Activated CD4-positive, alpha-beta memory T cell treated with anti-CD3 and anti-CD28 coated beads, Interleukin-2, amount 10 ng/mL, durations not matched to agents 7 days and 5 days (primary cell): ENCODE results near the gene SLC2A13. TPM values are rescaled to one million over a fixed set of nuclear protein-coding genes. Genes with fewer than 3 reads are reported as not detected.
"Not testable (repeated sequence)": the region's sequence is repeated elsewhere in the genome, so short reads cannot be mapped to it uniquely, and the experiment has no call there.

Source experiments
- CTCF ChIA-PET: fragments of 350-600 bp; sonication (Branson Sonifier 250); formaldehyde crosslinking; loops from one replicate; lab custom pipeline; 2021; ENCODE audit warnings: antibody characterized with exemption, inconsistent platforms; lab: Charles Lee
- POLR2A ChIA-PET: fragments of 350-600 bp; sonication (Branson Sonifier 250); formaldehyde crosslinking; loops from one replicate; lab custom pipeline; 2021; ENCODE audit warnings: antibody characterized with exemption; lab: Charles Lee
- DNase-seq: peaks from one replicate; pipeline ENCODE4 v3.0.0-alpha.2; 2020
- H3K27ac Mint-ChIP-seq: one replicate; pipeline ENCODE4 v1.8.0; 2021; ENCODE audit warnings: mild to moderate bottlenecking, mixed read lengths
- H3K27me3 Mint-ChIP-seq: one replicate; pipeline ENCODE4 v1.8.0; 2021; ENCODE audit warnings: mixed read lengths
- H3K36me3 Mint-ChIP-seq: one replicate; pipeline ENCODE4 v1.8.0; 2021; ENCODE audit warnings: low read depth, mixed read lengths
- H3K4me1 Mint-ChIP-seq: one replicate; pipeline ENCODE4 v1.8.0; 2021; ENCODE audit warnings: mixed read lengths
- H3K4me3 Mint-ChIP-seq: one replicate; pipeline ENCODE4 v1.8.0; 2021; ENCODE audit warnings: mild to moderate bottlenecking, mixed read lengths
- H3K9me3 Mint-ChIP-seq: one replicate; pipeline ENCODE4 v1.8.0; 2021; ENCODE audit warnings: mixed read lengths
- total RNA-seq, 2 experiments: library from RNA; stranded (reverse); gene quantifications; one replicate each; pipeline ENCODE4 v1.2.3, GENCODE V29; 2021

SLC2A13 gene
- total RNA-seq, 2 experiments from 2014 or later: 3.2 to 3.4 TPM

DNA sequence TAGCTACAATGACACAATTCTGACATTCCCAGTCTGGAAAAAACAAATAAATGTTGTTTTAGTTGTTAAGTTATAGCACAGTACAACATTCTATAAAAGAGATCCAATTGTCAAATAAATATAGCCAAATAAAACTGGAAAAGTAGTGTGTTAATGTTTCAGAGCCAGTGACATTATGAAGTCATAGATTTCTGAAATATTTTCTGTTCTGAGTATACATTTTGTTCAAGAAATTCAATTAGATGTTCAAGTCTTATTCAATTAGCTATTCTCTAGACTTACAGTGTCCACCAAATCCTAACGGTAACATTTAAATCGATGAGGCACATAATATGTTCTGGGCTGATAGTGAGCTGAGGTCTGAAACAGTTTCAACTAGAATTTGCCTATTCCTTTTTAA is 290.1 kb downstream of the SLC2A13 start:
- ChIA-PET CTCF (interaction anchor here (0.5 kb wide), 1 partner anchor 17 kb away, joined by 3 read pairs; no protein-coding TSS in a partner anchor), POLR2A (no interaction called here)
- Mint-ChIP-seq H3K9me3 (no peaks in the 10 kb centered on the region), H3K27ac (no peak overlapping the region), H3K27me3 (no peaks in the 10 kb centered on the region), H3K36me3 (no peaks in the 10 kb centered on the region), H3K4me3 (no peak overlapping the region), H3K4me1 (no peaks in the 10 kb centered on the region)
- DNase-seq: no peak

- H3K27me3 Mint-ChIP-seq: no peaks in the 10 kb centered on the region
- H3K4me3 Mint-ChIP-seq: no peak overlapping the region
- H3K9me3 Mint-ChIP-seq: no peaks in the 10 kb centered on the region
- no peak overlapping the region for H3K27ac Mint-ChIP-seq
- H3K4me1 Mint-ChIP-seq: no peaks in the 10 kb centered on the region
- ChIA-PET POLR2A (no interaction called here), CTCF (no interaction called here)
- no peaks in the 10 kb centered on the region for H3K36me3 Mint-ChIP-seq
- no peak for DNase-seq
Measured at GRCh38 chr12:39814626-39815025, 291.3 kb downstream of the SLC2A13 start.

DNA sequence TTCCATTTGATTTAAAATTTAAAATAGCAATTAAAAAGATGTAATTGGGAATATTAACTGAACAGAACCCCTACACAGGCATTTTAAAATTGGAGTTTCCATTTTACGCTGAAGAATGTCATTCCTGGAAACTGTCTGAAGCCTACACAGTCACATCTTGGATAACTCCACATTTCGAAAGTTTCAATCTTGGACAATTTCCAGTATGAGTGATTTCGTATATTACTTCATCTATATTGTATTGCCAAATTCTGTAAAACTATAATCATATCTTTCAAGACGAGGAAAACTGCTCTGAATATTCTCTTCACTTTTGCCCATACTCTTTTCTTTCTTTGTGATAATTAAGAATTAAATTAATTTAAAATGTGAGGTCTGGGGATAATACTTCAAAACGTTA is 292.1 kb downstream of the SLC2A13 start:
- ChIA-PET POLR2A (no interaction called here), CTCF (no interaction called here)
- Mint-ChIP-seq H3K36me3 (no peaks in the 10 kb centered on the region), H3K27me3 (no peaks in the 10 kb centered on the region), H3K9me3 (no peaks in the 10 kb centered on the region), H3K4me3 (no peak overlapping the region), H3K4me1 (no peaks in the 10 kb centered on the region), H3K27ac (no peak overlapping the region)
- DNase-seq: no peak

DNA sequence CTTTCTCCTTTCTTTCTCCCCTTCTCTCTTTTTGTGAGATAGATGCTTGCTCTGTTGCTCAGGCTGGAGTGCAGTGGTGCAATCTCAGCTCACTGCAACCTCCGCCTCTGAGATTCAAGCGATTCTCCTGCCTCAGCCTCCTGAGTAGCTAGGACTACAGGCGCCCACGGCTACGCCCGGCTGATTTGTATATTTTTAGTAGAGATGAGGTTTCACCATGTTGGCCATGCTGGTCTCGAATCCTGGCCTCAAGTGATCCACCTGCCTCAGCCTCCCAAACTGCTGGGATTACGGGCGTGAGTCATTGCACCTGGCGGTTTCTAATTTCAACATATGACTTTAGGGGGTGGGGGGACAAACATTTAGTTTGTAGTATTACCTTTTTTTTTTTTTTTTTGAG is 293.4 kb downstream of the SLC2A13 start:
- CTCF ChIA-PET, H3K4me3 Mint-ChIP-seq, H3K27ac Mint-ChIP-seq, DNase-seq, H3K27me3 Mint-ChIP-seq, H3K4me1 Mint-ChIP-seq, POLR2A ChIA-PET, H3K36me3 Mint-ChIP-seq, H3K9me3 Mint-ChIP-seq: not testable (repeated sequence)

DNA sequence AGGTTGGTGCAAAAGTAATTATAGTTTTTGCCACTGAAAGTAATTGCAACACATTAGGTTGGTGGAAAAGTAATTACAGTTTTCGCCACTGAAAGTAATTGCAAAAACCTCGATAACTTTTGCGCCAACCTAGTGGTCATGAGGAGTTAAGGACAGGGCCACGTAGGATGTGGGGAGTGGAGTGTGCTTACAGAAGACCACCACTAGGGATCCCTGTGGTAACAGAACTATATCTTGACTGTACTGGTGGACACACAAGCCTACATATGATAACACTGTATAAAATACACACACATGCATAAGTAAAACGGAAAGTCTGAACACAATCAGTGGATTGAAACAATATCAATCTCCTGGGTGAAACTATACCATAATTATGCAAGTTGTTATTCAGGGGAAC is 298.8 kb downstream of the SLC2A13 start:
- ChIA-PET POLR2A (no interaction called here), CTCF (no interaction called here)
- DNase-seq: no peak
- Mint-ChIP-seq H3K4me3 (no peak overlapping the region), H3K27me3 (no peaks in the 10 kb centered on the region), H3K36me3 (no peaks in the 10 kb centered on the region), H3K4me1 (no peaks in the 10 kb centered on the region), H3K9me3 (no peaks in the 10 kb centered on the region), H3K27ac (no peak overlapping the region)

DNA sequence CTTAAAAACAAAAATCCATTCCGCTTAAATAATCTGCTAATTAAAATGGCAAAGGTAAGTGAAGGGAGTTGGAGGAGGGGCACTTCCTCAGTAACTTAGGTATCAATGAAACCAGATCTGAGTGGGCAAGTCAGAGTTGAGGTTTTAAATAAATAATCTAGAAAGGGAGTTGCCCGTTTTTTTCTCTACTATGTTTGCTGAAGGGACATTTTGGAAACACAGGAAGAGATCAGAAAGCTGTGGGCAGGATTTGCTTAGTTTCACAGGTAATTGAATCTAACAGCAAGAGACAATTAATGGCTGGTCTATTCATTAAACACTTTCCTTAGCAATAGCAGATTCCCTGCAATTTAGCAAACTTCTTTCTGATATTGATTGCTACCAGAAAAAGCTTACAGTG is 300.2 kb downstream of the SLC2A13 start:
- no peak overlapping the region for H3K4me3 Mint-ChIP-seq
- CTCF ChIA-PET: no interaction called here
- POLR2A ChIA-PET: no interaction called here
- DNase-seq: no peak
- no peaks in the 10 kb centered on the region for H3K4me1 Mint-ChIP-seq
- H3K36me3 Mint-ChIP-seq: no peaks in the 10 kb centered on the region
- H3K9me3 Mint-ChIP-seq: no peaks in the 10 kb centered on the region
- no peaks in the 10 kb centered on the region for H3K27me3 Mint-ChIP-seq
- H3K27ac Mint-ChIP-seq: no peak overlapping the region

DNA sequence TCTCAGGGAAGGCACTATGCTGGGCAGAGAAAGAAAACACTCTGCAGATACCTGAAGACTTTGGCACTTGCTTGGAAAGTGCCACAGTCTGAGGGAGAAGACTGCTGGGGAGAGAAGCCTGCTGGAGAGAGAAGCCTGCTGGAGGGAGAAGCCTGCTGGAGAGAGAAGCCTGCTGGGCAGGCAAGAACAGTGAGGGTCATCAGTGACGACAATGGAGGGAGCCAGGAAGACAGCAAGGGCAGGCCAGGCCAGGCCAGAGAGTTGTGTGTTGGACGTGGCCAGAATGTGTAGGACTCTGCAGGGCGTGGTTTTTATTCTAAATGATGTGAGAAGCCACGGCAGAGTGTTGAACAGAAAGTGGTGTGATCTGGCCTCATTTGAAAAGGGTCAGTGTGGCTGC is 301.0 kb downstream of the SLC2A13 start:
- DNase-seq: no peak
- POLR2A ChIA-PET: no interaction called here
- Mint-ChIP-seq H3K9me3 (no peaks in the 10 kb centered on the region), H3K27me3 (no peaks in the 10 kb centered on the region), H3K27ac (no peak overlapping the region), H3K4me1 (no peaks in the 10 kb centered on the region), H3K4me3 (no peak overlapping the region), H3K36me3 (no peaks in the 10 kb centered on the region)
- CTCF ChIA-PET: interaction anchor here (0.7 kb wide), 1 partner anchor 37 kb away, joined by 3 read pairs; no protein-coding TSS in a partner anchor

DNA sequence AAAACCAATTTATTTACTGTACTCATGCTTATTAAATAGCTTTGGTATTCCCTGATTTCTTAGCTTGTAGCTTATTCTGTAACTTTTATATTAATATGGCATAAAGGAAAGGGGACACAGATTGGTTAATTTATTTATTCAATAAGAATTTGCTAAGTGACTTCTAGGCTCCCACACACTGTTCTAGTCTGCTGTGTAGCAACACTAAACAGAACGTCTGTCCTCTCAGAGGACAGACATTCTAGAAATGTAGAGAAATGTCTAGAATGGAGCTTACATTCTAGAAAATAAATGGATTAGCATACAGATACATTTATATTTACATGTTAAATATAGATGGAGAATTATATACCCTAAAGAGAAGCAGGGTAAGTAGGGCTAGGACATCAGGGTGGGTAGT is 301.4 kb downstream of the SLC2A13 start:
- no peak overlapping the region for H3K27ac Mint-ChIP-seq

DNA sequence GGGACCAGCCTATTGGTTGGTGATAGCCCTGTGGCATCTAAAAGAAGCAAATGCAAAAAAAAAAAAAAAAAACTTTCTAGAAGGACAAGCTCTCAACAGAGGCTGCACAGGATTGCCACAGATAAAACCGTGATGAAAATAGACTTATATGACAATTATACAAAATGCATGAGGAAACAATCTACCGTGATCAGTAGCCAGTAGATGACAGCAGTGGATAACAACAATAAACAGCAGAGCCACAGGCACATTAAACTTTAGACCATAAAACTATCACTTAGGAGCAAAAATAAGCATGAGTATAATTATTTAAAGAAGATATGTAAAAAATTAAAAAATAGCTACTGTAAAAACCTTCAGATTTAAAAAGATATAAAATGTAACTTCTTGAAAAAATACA is 302.7 kb downstream of the SLC2A13 start:
- DNase-seq: no peak
- H3K9me3 Mint-ChIP-seq: no peaks in the 10 kb centered on the region
- H3K27me3 Mint-ChIP-seq: no peaks in the 10 kb centered on the region
- H3K27ac Mint-ChIP-seq: no peak overlapping the region
- H3K36me3 Mint-ChIP-seq: no peaks in the 10 kb centered on the region
- ChIA-PET CTCF (no interaction called here), POLR2A (no interaction called here)
- H3K4me3 Mint-ChIP-seq: no peak overlapping the region
- no peaks in the 10 kb centered on the region for H3K4me1 Mint-ChIP-seq

More for the DNA sequence above, 301.4 kb downstream of the SLC2A13 start:
- Mint-ChIP-seq H3K36me3 (no peaks in the 10 kb centered on the region), H3K27me3 (no peaks in the 10 kb centered on the region), H3K9me3 (no peaks in the 10 kb centered on the region), H3K4me3 (no peak overlapping the region), H3K4me1 (no peaks in the 10 kb centered on the region)
- ChIA-PET CTCF (interaction anchor here (0.7 kb wide), 1 partner anchor 36 kb away, joined by 3 read pairs; no protein-coding TSS in a partner anchor), POLR2A (no interaction called here)
- no peak for DNase-seq

- Mint-ChIP-seq H3K36me3 (no peaks in the 10 kb centered on the region), H3K27ac (no peak overlapping the region), H3K9me3 (no peaks in the 10 kb centered on the region), H3K4me3 (no peak overlapping the region), H3K4me1 (no peaks in the 10 kb centered on the region), H3K27me3 (no peaks in the 10 kb centered on the region)
- POLR2A ChIA-PET: no interaction called here
- CTCF ChIA-PET: interaction anchor here (0.7 kb wide), 3 partner anchors 12 to 19 kb away, joined by 3 read pairs; no protein-coding TSS in a partner anchor
- DNase-seq: no peak
Measured at GRCh38 chr12:39798977-39799376, 306.9 kb downstream of the SLC2A13 start.

GRCh38 chr12:39798429-39798828 is 307.5 kb downstream of the SLC2A13 start:
- H3K9me3 Mint-ChIP-seq: no peaks in the 10 kb centered on the region

DNA sequence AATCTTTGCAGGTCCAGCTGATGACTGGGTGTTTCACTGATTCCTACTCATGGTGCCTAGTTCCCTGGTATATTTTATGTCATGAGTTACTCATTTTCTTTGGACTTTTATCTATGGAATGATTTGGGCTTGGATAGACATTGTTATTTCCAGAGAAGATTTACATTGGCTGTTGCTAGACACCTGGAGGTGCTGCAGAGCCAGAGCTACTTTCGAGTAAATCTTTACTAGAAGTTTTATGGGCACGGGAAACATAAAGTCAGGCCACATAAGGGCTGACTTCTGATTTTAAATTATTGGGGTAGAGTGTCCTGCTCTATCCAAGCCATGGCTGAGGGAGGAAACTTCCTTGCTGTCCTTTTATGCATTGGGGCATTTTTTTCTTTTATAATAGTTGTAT is 310.4 kb downstream of the SLC2A13 start:
- no peak overlapping the region for H3K4me3 Mint-ChIP-seq
- POLR2A ChIA-PET: interaction anchor here (0.7 kb wide), 1 partner anchor 219 kb away, joined by 3 read pairs; no protein-coding TSS in a partner anchor
- H3K4me1 Mint-ChIP-seq: no peaks in the 10 kb centered on the region
- H3K27me3 Mint-ChIP-seq: no peaks in the 10 kb centered on the region
- no peaks in the 10 kb centered on the region for H3K9me3 Mint-ChIP-seq
- CTCF ChIA-PET: no interaction called here
- no peak overlapping the region for H3K27ac Mint-ChIP-seq
- H3K36me3 Mint-ChIP-seq: no peaks in the 10 kb centered on the region
- no peak for DNase-seq

More at GRCh38 chr12:39798429-39798828, 307.5 kb downstream of the SLC2A13 start:
- no peak overlapping the region for H3K4me3 Mint-ChIP-seq
- H3K27ac Mint-ChIP-seq: no peak overlapping the region
- H3K27me3 Mint-ChIP-seq: no peaks in the 10 kb centered on the region
- H3K36me3 Mint-ChIP-seq: no peaks in the 10 kb centered on the region
- ChIA-PET POLR2A (no interaction called here), CTCF (interaction anchor here (0.7 kb wide), 2 partner anchors 13 to 17 kb away, joined by 3 read pairs; no protein-coding TSS in a partner anchor)
- no peak for DNase-seq
- H3K4me1 Mint-ChIP-seq: no peaks in the 10 kb centered on the region

GRCh38 chr12:39792938-39793337 is 312.9 kb downstream of the SLC2A13 start:
- Mint-ChIP-seq H3K27ac (no peak overlapping the region), H3K4me1 (no peaks in the 10 kb centered on the region), H3K36me3 (no peaks in the 10 kb centered on the region), H3K27me3 (no peaks in the 10 kb centered on the region), H3K9me3 (no peaks in the 10 kb centered on the region), H3K4me3 (no peak overlapping the region)
- CTCF ChIA-PET: no interaction called here
- no peak for DNase-seq
- POLR2A ChIA-PET: no interaction called here

- CTCF ChIA-PET: no interaction called here
- H3K36me3 Mint-ChIP-seq: no peaks in the 10 kb centered on the region
- POLR2A ChIA-PET: no interaction called here
- no peaks in the 10 kb centered on the region for H3K9me3 Mint-ChIP-seq
- H3K27ac Mint-ChIP-seq: no peak overlapping the region
- no peak for DNase-seq
- no peak overlapping the region for H3K4me3 Mint-ChIP-seq
- H3K4me1 Mint-ChIP-seq: no peaks in the 10 kb centered on the region
- no peaks in the 10 kb centered on the region for H3K27me3 Mint-ChIP-seq
Measured at GRCh38 chr12:39788239-39788638, 317.6 kb downstream of the SLC2A13 start.
